Fibroblast of lung (primary cell): ENCODE measurements around the gene ZNF511. TPM values are rescaled to one million over a fixed set of nuclear protein-coding genes. Genes with fewer than 3 reads are reported as not detected.

Experiments used
- DNase-seq, 2 donors: peaks; one replicate each; pipeline versions ENCODE4 v3.0.0 to v3.0.0-alpha.2; 2010; ENCODE audit warnings: low read depth in 2 of 2
- H2AFZ ChIP-seq: 2 replicates; pipeline ENCODE4 v1.5.1; 2012; ENCODE audit warnings: low read length, control low read depth, inconsistent platforms
- H3K27ac ChIP-seq: 2 replicates; pipeline ENCODE4 v1.5.1; 2011; ENCODE audit warnings: low read length, control low read depth; ENCODE audit not compliant: insufficient read depth
- H3K27me3 ChIP-seq: 2 replicates; pipeline ENCODE4 v1.5.1; 2011; ENCODE audit warnings: mild to moderate bottlenecking, low read length; ENCODE audit not compliant: control insufficient read depth, insufficient read depth
- H3K36me3 ChIP-seq: 2 replicates; pipeline ENCODE4 v1.5.1; 2011; ENCODE audit warnings: low read length; ENCODE audit not compliant: control insufficient read depth, insufficient read depth
- H3K4me1 ChIP-seq: 2 replicates; pipeline ENCODE4 v1.5.1; 2011; ENCODE audit warnings: low read length; ENCODE audit not compliant: control insufficient read depth, insufficient read depth; ENCODE audit errors: extremely low read depth
- H3K4me2 ChIP-seq: 2 replicates; pipeline ENCODE4 v1.5.1; 2011; ENCODE audit warnings: low read length, control low read depth; ENCODE audit not compliant: insufficient read depth; ENCODE audit errors: extremely low read depth
- H3K4me3 ChIP-seq, 4 experiments: fragments of 200-600 bp in 1 of 4; sonication (generic) in 1 of 4; replicated peaks in 1 of 4; 2 replicates each; pipeline ENCODE4 v1.5.1; 2011 to 2016; ENCODE audit warnings: low read length in 4 of 4, low read depth in 3 of 4, mild to moderate bottlenecking in 3 of 4, control low read depth in 2 of 4, inconsistent platforms in 1 of 4, mixed read lengths in 1 of 4; ENCODE audit not compliant: insufficient read depth in 1 of 4; ENCODE audit errors: control extremely low read depth in 1 of 4
- H3K79me2 ChIP-seq: 2 replicates; pipeline ENCODE4 v1.5.1; 2012; ENCODE audit warnings: mild to moderate bottlenecking, low read length, inconsistent platforms; ENCODE audit not compliant: control insufficient read depth, insufficient read depth
- H3K9ac ChIP-seq: 2 replicates; pipeline ENCODE4 v1.5.1; 2011; ENCODE audit warnings: mild to moderate bottlenecking, low read length, control low read depth; ENCODE audit not compliant: insufficient read depth
- H3K9me3 ChIP-seq: 2 replicates; pipeline ENCODE4 v1.5.1; 2012; ENCODE audit warnings: low read depth, low read length; ENCODE audit not compliant: control insufficient read depth, insufficient read depth
- H4K20me1 ChIP-seq: 2 replicates; pipeline ENCODE4 v1.5.1; 2011; ENCODE audit warnings: low read length; ENCODE audit not compliant: control insufficient read depth, insufficient read depth; ENCODE audit errors: extremely low read depth
- CTCF ChIP-seq, 2 donors: IDR thresholded peaks in 1 of 2; conservative IDR thresholded peaks in 1 of 2; 1 replicate in 1 of 2; 2 replicates in 1 of 2; pipeline ENCODE4 v1.5.1; 2011 to 2012; ENCODE audit warnings: low read length in 2 of 2, control low read depth in 1 of 2, inconsistent platforms in 1 of 2, low read depth in 1 of 2, mild to moderate bottlenecking in 1 of 2
- EZH2 ChIP-seq: IDR thresholded peaks from 2 replicates; pipeline ENCODE4 v1.5.1; 2012; ENCODE audit warnings: low read length, control low read depth, mild to moderate bottlenecking; ENCODE audit errors: missing control alignments
- polyA plus RNA-seq, 2 donors: library from polyadenylated mRNA; depleted of rRNA in 1 of 2; stranded (reverse) in 1 of 2; unstranded in 1 of 2; fragments of >200 nt; gene quantifications; 2 replicates each; pipeline ENCODE4 v1.2.1, GENCODE V29; 2011 to 2012; ENCODE audit warnings: missing spikeins in 1 of 2
- total RNA-seq: library from RNA; depleted of rRNA; stranded (reverse); fragments of >200 nt; gene quantifications from 2 replicates; pipeline ENCODE4 v1.2.1, GENCODE V29; 2014

The ZNF511 gene
- total and polyA plus RNA-seq, 2 donors (not counting 1 experiment from before 2014, with no cell fraction given), result 18.5 to 27.7 TPM

GRCh38 chr10:133309720-133310398, 1.1 kb downstream of the ZNF511 start:
- DNase-seq, result no peak
- no peak overlapping the region for H3K4me2 ChIP-seq
- no peak overlapping the region for H3K27ac ChIP-seq
- no peaks in the 10 kb centered on the region for H3K27me3 ChIP-seq
- peaks cover 32% of the 10 kb centered on the region for H3K79me2 ChIP-seq
- peaks cover 5% of the 10 kb centered on the region for H3K36me3 ChIP-seq
- no peak for TF ChIP-seq EZH2
- TF ChIP-seq CTCF (conservative IDR thresholded peaks at IDR 0.05 in 1 of 2, IDR thresholded peaks at IDR 0.05 in 1 of 2; ENCODE audit: low read depth in 1 of 2, low read length in 2 of 2), result no peak
- no peaks in the 10 kb centered on the region for H3K9me3 ChIP-seq
- peaks cover 3% of the 10 kb centered on the region for H3K4me1 ChIP-seq
- H3K9ac ChIP-seq, result no peak overlapping the region
- no peak overlapping the region for H3K4me3 ChIP-seq
- no peak overlapping the region for H2AFZ ChIP-seq
- H4K20me1 ChIP-seq, result no peaks in the 10 kb centered on the region

- Histone ChIP-seq H3K36me3 (peaks cover 5% of the 10 kb centered on the region), H3K79me2 (peaks cover 29% of the 10 kb centered on the region), H3K4me1 (peaks cover 3% of the 10 kb centered on the region), H3K27me3 (no peaks in the 10 kb centered on the region), H3K4me3 (no peak overlapping the region), H2AFZ (no peak overlapping the region), H3K9me3 (no peaks in the 10 kb centered on the region), H4K20me1 (no peaks in the 10 kb centered on the region), H3K27ac (no peak overlapping the region), H3K4me2 (no peak overlapping the region), H3K9ac (no peak overlapping the region)
- no peak for TF ChIP-seq CTCF (conservative IDR thresholded peaks at IDR 0.05 in 1 of 2, IDR thresholded peaks at IDR 0.05 in 1 of 2; ENCODE audit: low read depth in 1 of 2, low read length in 2 of 2)
- no peak for TF ChIP-seq EZH2
- no peak for DNase-seq
Measured at GRCh38 chr10:133310399-133310755, 1.7 kb downstream of the ZNF511 start.

- Histone ChIP-seq H3K79me2 (peaks cover 25% of the 10 kb centered on the region), H3K27me3 (no peaks in the 10 kb centered on the region), H3K4me3 (no peak overlapping the region), H3K9me3 (no peaks in the 10 kb centered on the region), H3K4me1 (peaks cover 3% of the 10 kb centered on the region), H3K27ac (no peak overlapping the region), H4K20me1 (no peaks in the 10 kb centered on the region), H3K9ac (no peak overlapping the region), H3K4me2 (no peak overlapping the region), H2AFZ (no peak overlapping the region), H3K36me3 (peaks cover 3% of the 10 kb centered on the region)
- DNase-seq, result no peak
- TF ChIP-seq CTCF (conservative IDR thresholded peaks at IDR 0.05 in 1 of 2, IDR thresholded peaks at IDR 0.05 in 1 of 2; ENCODE audit: low read depth in 1 of 2, low read length in 2 of 2) (no peak), EZH2 (no peak)
Measured at GRCh38 chr10:133310789-133311188, 2.1 kb downstream of the ZNF511 start.
